DMS53 (cell line): ENCODE results near the gene USP47.
A peak's percentile ranks its signal among the peaks of the same experiment; 100 is the strongest.

Experiments used
- DNase-seq: peaks from one replicate; lab custom pipeline; 2025; lab: John Stamatoyannopoulos, UW

USP47 gene

GRCh38 chr11:11998091-11998781, 156.5 kb downstream of the USP47 start:
- peak; percentile 12 for DNase-seq

DNA sequence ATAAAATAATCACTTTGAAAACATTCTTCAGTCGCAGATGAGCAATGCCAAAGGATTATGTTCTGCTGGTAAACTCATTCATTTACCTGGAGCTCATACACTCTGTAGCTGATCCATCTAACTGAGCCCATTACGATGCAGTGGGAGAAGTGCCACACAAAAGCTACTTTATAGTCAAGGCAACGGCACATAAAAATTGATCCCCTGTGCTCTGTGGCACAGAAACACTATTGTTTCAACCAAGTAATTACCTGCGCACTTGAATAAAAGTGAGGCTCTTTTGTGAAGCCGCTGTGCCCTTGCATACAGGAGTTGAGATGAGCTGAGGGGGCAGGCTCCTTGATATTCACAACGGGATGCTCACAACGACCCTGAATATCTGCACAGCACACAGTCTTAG, 159.4 kb downstream of the USP47 start:
- DNase-seq: no peak

- DNase-seq: no peak
Measured at GRCh38 chr11:12003336-12003735, 161.6 kb downstream of the USP47 start.

DNA sequence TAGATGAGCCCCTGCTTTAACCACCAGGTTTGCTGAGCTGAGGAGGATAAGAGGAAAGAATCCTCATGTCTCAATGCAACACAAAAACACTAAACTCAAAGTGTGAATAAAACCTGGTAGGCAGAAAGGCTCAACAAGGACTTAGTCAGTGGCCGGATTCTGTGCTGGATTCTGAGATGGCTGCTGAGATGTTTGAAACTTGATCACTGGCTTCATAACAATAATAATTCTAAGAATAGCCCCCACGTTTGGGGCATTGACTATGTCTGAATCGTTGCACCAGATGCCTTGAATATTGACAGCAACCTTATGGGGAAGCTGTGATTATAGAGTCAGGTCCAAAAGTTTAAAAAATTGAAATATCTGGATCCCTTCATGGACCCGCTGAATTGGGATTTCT, 162.0 kb downstream of the USP47 start:
- DNase-seq: no peak

DNA sequence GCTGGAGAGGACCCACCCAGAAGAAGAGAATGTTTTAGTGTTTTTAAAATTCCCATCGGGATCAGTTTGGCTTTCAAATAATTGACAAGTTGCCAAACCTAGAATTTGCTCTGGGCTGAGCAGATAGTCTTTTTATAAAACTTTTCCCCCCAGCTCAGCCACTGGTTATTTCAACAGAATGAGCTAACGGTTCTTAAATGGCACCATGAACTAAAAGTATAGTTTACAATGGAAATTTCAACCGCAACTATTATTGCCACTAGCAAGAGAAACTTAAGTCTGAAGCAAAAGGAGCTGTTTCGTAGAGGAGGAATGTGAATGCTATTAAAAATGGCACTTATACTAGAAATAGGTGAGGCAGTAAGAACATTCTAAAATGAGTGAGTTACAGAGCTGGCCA, 163.3 kb downstream of the USP47 start:
- no peak for DNase-seq

DNA sequence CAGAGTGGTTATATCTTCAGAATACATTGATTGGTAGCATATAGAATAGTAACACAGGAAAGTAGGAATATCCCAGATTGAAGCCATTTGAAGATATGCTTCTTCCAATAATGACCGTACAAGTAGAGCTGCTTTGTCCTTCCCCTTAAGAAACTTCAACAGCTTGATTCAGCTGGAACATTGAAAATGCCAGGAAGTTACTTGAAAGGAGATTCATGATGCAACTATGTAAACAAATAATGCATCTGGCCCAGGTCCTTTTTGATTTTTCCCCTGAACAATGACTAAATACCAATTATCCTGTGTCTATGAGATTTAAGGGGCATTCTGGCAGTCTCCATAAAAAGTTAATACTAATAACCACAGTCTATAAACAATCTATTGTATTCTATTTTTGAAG, 163.7 kb downstream of the USP47 start:
- DNase-seq: peak; percentile 22

DNA sequence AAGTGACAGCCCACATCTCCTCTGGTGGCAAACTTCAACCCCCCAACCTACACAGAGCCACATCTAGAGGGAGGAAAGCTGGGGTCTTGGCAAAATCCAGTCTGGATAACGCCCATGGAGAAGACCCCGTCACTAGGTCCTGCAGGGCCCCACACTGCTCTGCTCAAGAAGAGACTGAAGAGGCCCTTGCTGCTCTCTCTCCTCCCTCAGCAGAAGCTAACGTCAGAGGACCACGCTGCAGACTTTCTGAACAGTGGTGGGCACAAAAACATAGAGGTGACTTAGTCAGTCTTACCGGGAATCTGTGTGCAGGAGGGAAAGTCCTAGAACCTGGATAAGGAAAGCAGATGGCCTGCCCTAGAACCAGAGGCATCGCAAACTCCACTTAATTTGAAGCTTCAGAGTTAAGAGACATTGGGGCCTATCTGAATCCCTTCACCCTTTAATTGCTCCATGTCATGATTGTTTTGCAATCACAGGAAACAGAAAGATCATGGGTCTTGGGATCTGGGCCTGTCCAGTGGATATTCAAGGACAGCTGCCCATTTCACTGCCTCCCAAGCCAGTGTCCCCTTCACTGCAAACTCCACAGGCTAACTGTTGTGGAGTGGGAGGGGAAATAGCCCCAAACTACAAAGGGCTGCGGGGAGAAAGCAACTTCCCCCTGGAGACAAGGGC, 164.9 kb downstream of the USP47 start:
- DNase-seq: no peak

DNA sequence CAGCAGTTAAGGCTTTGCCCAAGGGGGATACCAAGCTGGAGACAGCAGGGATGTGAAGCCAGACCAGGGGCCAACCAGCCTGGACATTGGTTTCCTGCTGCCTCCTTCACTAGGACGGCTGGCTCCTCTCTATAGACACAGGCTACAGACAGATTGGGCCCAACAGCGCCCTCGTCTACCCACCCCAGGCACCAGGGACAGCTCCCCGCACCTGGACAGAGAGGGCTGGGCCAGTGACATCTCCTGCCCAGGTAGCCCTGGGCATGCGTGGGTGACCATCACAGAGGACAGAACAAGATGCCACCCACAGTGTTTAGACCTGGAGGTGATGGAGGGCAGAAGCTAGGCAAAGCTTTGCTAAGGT, 165.4 kb downstream of the USP47 start:
- DNase-seq: no peak

DNA sequence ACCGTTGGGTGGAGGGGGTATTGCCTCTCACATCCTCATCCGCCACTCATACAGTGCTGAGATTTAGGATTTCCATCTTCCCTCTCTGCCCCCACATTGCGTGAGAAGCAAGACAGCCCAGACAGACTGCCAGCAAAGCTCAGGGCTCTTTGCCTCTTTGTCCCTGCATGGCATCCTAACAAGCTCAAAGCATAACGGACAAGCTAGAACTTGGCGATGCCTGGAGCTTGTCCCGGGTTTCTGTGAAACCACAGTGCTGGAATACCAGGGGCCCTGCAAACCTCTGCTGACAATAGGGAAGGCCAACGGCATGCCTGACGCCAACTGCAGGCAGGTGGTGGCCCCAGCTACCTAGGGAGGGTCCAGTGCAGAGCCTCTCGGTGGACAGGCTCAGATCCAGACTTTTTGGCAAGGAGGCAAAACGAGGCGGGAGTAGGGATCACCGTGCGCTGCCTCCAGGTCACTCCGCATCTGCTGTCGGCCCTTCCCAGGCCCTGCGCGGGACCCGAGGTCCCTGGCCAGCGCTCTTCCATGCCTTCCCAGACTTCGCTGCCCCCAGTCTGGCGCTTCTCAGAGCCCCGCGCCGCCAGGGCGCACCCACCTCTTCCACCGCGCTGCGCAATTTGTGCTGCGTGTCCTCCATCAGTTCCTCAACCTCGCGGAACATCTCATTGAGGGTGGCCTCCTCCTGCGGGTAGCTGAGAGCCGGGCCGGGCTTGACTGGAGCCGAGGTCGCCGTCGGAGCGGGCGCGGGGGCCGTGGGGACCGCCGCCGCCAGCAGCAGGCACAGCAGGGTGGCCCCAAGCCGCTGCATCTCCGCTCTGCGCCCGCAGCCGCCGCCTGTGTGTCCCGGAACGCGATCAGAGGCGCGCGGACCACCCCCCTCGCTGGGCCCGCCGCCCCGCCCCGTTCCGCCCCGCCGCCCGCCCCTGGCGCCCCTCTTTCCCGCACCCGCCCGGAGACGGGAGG, 166.3 kb downstream of the USP47 start, which contains the start of gene DKK3:
Gene DKK3 (minus strand): TSS at position 858 of the 969 bp plus-strand sequence. CDS start 44 bp downstream, at position 814.
- peak; percentile 44 for DNase-seq
